ENCODE data around the gene SMIM7.
"Not testable (repeated sequence)": the region's sequence is repeated elsewhere in the genome, so short reads cannot be mapped to it uniquely, and the experiment has no call there.

The SMIM7 gene

DNA sequence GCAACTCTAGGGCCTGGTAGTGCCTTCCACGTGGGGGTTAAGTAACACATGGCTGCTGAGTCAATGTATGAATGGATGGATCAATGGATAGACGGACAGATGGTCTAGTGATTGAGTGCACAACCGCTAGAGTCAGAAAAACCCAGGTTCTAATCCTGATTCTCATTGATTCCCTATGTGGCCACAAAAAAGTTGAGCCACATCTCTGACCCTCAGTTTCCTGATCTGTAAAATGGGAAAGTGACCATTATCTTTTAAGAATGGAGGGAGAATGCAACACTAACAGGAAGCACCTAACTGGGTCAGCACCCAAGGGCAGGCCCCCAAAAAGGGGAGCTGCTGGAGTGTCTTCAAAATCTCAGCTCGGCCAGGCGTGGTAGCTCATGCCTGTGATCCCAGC lies 2.6 kb downstream of the SMIM7 start:
- intact Hi-C loops (cut with DNase I) = no loop called here

DNA sequence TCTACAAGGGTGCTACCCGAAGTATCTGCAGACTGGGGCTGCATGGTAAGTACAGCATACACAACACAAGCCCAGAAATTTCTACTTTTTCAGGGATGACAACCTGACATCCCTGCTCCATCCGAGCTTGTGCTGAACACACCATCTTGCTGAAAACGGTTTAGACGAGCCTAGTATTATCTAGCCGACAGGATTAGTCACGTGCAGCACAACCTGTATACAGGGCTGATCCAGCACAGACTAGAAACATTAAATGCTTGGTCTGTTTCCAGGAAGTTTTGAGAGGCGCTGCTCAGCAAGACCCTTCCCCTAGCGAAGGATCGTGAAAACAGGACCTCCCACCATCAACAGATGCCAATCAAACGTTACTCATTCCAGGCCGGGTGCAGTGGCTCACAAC lies 4.2 kb downstream of the SMIM7 start:
- intact Hi-C loops (cut with DNase I) = no loop called here
- DNase-seq = no peak

More for the DNA sequence above, 2.6 kb downstream of the SMIM7 start:
- no peak for DNase-seq

DNA sequence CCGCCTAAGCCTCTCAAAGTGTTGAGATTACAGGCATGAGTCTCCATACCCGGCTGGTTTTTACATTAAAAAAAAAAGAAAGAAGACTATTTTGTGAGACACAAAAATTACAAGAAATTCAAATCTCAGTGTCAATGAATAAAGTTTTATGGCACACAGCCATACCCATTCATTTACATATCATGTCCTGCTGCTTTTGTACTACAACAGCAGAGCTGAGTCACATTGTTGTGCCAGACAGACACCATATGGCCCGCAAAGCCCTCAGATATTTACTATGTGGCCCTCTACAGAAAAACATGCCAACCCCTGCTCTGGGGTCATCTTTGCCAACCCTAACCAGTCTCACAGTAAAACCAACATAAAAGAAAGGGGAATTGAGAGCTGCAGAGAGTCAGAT lies 5.3 kb downstream of the SMIM7 start:
- intact Hi-C loops (cut with DNase I) = no loop called here
- DNase-seq = no peak

DNA sequence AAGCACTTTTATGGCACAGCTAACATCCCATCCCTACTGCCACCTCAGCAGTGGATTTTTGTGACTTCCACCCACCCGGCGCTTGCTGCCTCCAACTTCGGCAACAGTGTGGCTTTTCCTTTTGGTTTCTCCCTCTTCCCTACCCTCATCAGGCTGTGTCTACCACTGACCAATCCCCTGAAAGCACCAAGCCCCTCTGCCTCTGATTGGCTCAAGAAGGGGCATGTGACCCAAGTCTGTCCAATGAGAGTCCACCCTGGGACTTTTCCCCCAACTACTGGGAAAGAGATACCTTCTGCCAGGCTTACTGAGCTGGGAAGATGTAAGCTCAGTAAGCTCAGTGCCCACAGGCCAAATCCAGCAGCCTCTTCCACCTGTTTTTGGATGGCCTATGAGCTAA lies 5.8 kb downstream of the SMIM7 start:
- DNase-seq = peak in 2 of 10 donors; percentile 15 to 84
- intact Hi-C loops (cut with DNase I) = no loop called here

DNA sequence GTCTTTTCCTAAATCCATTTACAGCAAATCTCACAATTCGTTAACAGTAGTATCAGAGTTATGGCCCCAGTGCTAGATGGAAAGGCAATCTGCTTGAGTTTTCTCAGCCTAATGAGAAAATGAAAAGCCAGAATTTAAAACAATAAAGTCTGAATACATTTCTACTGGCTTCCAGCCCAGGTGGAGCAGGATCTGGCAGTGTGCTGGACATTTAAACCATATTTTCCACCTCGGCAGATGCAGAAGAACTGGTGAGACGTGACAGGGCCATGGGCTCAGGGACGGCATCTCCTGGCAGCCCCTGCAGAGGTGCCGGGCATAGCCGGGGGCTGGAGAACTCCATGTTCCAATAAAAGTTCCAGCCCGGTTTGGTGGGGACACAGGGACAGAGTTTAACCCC lies 7.1 kb downstream of the SMIM7 start:
- intact Hi-C loops (cut with DNase I) = no loop called here
- no peak for DNase-seq

DNA sequence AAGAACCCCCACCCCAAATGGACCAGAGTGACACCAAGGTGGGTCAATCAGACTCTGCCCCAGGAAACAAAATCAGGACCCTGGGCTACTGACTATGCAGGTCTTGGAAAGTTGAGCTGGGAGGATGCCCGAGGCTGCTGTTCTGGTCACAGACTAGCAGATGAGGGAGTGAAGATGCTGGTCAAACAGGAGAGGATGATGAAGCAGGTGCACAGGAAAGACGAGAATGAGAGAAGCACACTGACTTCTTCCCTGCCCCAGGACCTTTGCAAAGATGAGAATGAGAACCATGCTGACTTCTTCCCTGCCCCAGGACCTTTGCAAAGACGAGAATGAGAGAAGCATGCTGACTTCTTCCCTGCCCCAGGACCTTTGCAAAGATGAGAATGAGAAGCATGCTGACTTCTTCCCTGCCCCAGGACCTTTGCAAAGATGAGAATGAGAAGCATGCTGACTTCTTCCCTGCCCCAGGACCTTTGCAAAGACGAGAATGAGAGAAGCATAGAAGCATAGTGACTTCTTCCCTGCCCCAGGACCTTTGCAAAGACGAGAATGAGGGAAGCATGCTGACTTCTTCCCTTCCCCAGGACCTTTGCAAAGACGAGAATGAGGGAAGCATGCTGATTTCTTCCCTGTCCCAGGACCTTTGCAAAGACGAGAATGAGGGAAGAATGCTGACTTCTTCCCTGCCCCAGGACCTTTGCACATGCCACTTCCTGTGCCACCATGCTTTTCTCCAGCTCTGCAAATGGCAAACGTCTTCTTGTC lies 8.3 kb downstream of the SMIM7 start:
- intact Hi-C loops (cut with DNase I) = not testable (repeated sequence)

DNA sequence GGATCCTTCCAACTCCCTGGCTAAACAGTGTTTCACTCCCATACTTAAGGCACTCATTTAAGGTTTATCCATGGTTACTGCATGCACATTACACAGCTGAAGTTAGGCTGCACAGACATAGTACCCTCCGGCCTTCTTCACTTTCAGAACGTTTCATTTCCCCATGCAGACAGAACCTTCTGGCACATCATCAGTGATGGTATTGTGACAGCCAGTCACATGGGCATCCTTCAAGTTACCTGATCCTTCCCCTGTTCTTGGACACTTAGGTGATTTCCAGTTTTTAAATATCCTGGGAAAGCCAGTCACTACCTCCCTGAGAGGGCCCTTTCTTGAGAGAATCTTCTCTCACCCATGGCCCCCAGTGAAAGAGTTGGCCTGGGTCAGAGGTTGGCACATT lies 9.1 kb downstream of the SMIM7 start:
- intact Hi-C loops (cut with DNase I) = no loop called here
- no peak for DNase-seq

More for the DNA sequence above, 8.3 kb downstream of the SMIM7 start:
- not testable (repeated sequence) for DNase-seq

DNA sequence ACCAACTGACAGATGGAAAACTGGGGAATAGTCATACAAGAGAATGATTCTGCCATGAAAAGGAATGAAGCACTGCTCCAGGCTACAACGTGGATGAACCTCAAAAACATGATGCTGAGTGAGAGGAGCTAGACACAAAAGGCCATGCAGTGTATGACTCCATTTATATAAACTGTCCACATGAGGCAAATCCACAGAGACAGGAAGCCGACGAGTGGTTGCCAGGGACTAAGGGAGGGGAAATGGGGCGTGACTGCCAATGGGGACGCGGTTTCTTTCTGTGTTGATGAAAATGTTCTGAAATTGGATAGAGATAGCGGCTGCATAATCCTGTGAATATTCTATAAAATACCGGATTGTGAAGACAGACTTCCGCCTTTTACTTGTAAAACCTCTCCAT lies 10.2 kb downstream of the SMIM7 start:
- intact Hi-C loops (cut with DNase I) = no loop called here
- DNase-seq = peak in 1 of 10 donors; percentile 42

DNA sequence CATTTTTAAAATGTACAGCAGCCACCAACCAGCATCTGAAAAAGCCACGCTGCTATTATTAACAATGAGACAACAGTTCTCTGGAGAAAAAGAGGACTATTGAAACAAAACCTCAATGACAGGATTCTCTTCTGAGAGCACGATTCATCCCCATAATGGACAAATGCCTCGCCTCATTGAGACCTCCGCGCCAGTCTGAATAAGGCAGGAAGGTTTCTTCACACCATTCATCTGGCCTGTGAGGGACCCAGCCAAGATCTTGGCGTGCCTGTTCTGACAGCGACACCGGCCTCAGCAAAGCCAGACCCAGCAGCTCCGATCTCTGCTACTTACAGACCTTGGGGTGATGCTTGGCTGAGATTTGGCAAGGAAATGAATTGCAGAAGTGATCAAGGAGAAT lies 14.8 kb downstream of the SMIM7 start:
- DNase-seq = peak in 9 of 10 donors; percentile 42 to 96 (median 64)

DNA sequence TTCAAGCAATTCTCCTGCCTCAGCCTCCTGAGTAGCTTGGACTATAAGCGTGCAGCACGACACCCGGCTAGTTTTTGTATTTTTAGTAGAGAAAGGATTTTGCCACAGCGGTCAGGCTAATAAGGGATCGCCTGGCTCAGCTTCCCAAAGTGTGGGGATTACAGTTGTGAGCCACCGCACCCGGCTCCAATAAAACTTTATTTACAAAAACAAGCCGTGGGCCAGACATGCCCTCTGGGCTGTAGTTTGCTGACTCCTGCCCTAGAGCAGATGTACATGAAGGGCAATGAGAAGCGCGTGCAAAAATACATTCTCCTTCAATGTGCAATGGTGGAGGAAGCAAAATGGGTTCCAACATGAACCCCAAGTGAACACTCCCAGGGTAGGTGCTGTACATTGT lies 18.2 kb downstream of the SMIM7 start:
- no peak for DNase-seq
- intact Hi-C loops (cut with DNase I) = no loop called here

More for the DNA sequence above, 14.8 kb downstream of the SMIM7 start:
- intact Hi-C loops (cut with DNase I) = no loop called here

DNA sequence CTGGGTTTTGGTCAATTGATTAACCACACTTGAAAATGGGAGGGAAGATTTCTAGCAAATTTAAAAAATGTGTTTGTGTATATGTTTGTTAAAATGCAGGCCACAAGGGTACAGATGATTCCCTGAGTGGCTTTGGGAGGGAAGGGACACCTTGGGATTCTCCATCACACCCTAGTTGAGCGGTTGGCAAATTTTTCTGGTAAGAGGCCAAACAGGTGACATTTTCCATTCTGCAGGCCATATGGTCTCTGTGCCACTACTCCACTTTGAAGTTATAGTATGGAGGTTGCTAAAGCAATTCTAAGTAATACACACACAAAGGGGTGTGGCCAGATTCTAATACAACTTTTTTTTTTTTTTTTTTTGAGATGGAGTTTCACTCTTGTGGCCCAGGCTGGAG lies 19.0 kb downstream of the SMIM7 start:
- no peak for DNase-seq
- intact Hi-C loops (cut with DNase I) = no loop called here

DNA sequence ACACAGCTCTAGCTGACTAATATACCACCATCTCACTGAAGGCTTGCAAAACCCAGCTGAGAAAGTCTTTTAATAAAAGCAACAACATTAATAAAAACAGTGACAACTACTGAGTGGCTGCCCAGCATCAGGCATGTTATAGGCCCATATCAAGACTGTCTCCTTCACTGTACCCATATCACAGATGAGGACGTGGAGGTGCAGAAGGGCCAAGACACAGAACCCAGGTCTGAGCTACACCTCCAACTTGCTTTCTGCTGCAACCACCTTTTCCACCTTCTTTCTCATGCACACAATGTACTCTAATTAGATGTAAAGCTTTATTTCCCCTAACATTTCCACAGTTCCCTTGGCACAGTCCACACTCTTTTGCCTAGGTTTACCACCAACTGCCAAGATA lies 21.3 kb downstream of the SMIM7 start:
- intact Hi-C loops (cut with DNase I) = no loop called here
- DNase-seq = no peak

DNA sequence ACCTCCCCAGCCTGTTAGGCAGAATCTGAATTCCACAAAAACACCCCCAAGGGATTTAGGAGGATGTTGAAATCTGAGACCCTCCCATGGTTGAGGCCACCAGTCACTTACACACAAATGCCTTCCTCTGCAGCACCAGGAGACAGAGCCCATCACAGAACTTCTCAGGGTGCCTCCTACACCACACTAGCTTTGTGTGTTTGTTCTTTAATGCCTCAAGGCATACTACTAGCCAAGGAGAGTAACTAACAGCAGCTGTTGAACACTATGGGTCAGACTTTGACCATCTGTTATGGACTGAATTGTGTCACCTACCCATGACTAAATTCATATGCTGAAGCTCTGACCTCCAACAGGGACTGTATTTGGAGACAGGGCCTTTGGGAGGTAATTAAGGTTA lies 22.4 kb downstream of the SMIM7 start:
- intact Hi-C loops (cut with DNase I) = no loop called here
- DNase-seq = no peak

DNA sequence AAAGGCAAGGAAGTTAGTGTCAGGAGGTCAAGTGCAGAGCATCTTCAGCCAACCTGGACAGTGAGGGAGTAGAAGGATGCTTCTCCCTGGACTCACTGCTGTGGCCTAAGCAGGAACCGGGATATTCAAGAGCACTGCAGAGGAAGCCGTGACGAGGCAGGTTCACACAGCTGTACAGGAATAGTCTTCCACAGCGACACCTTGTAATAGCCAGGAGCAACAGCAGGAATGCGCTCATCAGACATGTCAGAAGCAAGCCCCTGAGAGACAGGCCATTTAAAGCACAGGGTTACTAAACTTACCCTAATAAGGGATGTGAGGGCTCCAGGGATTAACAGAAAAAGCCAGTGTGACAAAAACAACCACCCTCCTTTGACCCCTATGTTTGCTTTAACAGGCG lies 28.5 kb downstream of the SMIM7 start:
- no peak for DNase-seq
- intact Hi-C loops (cut with DNase I) = no loop called here

DNA sequence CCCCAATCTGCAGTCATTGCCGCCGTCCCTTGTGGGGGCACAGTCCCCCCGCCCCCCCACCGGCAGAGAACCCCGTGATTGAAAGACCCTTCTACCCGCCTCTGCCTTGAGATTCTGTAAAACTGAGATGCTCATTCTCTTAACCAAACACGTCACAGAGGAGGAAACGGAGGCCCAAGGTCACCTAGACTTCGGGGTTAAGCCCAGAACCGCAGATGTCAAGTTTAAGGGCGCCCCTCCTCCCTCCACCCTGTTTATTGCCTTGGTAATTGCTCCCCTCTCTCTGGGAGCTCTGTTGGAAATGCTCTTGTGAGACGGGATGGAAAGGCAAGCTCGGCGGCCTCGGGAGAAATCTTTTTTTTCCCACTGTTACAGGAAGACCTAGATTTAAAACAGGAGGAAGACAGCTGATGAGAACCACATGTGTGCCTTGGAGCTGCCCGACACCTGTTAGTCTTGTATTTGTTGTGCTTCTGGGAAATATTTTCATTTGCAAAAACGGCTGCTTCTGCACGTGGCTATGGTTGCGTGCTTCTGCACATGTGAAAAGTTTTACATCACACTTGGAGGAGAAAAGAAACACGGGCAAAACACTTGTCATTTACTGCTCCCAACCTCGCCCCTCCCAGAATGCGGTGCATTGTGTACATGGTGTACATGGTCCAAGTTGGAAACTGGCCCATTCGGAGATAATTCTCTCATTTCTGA lies 30.8 kb downstream of the SMIM7 start:
- DNase-seq = peak in 2 of 10 donors; percentile 4 to 27
- intact Hi-C loops (cut with DNase I) = loop anchor here (1.0 to 5.0 kb wide), 4 partner anchors 31 to 87 kb away; partner anchors contain the start of genes CHERP, SLC35E1 and SMIM7

DNA sequence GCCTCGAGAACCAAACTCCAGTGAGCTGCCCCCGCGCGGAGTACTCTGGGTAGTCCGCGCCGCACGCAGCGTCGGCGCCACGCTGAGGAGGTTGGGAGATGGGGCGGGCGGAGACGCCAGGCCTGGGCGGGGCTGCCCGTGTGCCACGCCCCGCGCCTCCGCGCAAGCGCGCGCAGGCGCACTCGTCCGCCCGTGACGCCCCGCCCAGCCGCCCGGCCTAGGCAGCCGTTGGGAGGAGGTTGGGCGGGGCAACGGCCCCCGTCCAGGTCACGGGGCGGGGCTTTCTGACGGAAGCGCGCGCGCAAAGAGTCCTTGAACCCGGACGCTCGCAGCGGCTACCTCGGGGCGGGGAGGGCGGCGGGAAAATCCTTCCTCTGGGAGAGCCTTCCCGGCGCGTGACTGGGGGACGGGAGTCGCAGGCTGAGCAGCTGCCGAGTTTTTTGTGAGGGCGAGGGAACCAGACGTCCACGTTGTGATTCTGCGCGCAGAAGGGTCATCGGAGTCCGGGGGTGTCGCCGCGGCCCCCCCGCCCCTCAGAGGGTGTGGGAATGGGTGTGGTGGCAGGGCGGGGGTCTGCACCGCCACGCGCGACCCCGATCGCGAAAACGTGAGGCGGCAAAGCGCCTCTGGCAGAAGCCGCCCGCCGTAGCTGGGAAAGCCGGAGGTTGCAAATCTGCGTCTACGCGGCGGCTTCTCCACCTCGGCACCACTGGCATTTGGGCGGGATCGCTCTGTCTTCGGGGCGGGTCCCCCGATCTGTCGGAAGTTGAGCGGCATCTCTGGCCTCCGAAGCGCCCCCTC lies 31.6 kb downstream of the SMIM7 start, which contains the start of gene MED26:
TSS of gene MED26 (minus strand) at position 22 of the 801 bp plus-strand sequence. CDS start 261 bp downstream, outside the sequence.
- DNase-seq = peak; percentile 90 to 99 (median 93)
- intact Hi-C loops (cut with DNase I) = loop anchor here (1.0 to 5.0 kb wide), 4 partner anchors 32 to 86 kb away; partner anchors contain the start of genes CHERP, SLC35E1 and SMIM7

DNA sequence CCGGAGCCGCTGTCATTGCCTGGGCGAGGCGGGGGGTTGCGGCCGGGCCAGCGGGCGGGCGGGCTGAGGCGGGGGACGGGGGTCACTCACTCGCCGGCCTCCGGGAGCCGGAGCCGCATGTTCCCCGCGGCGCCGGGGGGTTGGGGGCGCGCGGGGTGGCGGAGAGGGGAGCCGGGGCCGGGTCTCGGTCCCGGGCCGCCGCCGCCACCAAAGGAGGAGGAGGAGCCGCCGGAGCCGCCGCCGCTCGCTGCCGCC lies 32.1 kb downstream of the SMIM7 start:
- intact Hi-C loops (cut with DNase I) = loop anchor here (1.0 to 5.0 kb wide), 4 partner anchors 32 to 86 kb away; partner anchors contain the start of genes CHERP, SLC35E1 and SMIM7
- no peak for DNase-seq

DNA sequence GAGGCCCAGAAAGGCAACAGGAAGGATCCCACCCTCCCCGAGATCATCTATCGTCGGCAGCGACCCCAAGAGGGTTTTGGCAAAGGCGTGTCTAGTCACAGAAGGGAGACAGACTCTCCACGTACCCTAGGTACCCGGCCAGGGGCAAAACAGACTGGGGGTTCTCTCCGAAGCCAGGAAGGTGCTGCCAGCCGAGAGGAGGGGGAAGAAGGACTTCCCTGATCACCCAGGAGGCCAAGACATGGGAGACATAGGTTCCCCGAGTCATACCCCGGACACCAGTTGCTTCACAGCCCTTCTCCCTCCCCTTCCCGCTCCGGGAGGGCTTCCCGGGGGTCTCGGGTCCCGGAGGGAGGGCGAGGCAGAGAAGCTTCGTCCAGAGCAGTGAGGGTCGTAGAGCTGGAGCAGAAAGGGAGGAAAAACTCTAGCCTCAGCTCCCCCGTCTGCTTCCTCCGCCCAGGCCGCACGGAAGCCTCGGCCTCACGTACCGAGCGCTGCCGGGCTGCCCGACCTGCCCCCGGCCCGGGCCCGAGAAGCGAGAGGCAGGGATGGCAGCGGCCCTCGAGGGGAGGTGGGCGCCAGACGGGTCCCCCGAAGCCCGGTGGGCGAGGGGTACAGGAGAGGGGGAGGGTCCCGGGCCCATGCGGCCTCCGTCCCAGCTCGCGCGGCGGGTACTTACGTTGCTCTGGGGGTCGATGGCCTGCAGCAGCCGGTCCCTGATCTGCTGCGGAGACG lies 32.6 kb downstream of the SMIM7 start:
- peak in 2 of 10 donors; percentile 17 to 79 for DNase-seq
- intact Hi-C loops (cut with DNase I) = loop anchor here (5.0 kb wide), 1 partner anchor 35 kb away; no protein-coding TSS in a partner anchor

DNA sequence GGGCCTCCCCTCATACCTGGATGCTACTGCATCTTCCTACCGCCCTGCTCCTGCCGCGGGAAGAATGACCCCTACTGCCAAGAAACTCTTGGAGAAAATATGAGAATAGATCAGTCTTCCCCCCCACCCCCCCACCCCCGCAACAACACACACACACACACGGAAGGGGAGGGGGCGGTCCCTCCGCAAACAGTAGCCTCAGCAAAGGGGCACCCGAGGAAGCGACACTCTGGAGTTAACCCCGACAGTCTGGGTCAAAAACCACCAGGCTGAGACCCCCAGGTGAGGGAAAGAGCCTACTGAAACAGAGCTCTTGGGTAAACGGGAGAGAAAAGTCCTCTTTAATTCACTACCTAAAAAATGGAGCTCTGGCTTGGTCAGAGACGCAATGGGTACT lies 33.1 kb downstream of the SMIM7 start:
- intact Hi-C loops (cut with DNase I) = loop anchor here (5.0 kb wide), 1 partner anchor 34 kb away; no protein-coding TSS in a partner anchor
- DNase-seq = no peak

All from posterior cingulate gyrus (tissue), 11 donors.